Mesenchymal stem cell (in vitro differentiated cells and primary cell): ENCODE results near the gene NUDT8.

ENCODE experiments used
- DNase-seq: peaks from one replicate; pipeline ENCODE4 v3.0.0-alpha.2; 2013
- H2AFZ ChIP-seq: one replicate; pipeline ENCODE4 v1.6.1; 2013; ENCODE audit warnings: low read depth, mild to moderate bottlenecking, control low read depth, inconsistent platforms, low read length, moderate library complexity
- H2AK5ac ChIP-seq: 2 replicates; pipeline ENCODE4 v1.6.1; 2013; ENCODE audit warnings: low read length, moderate library complexity, mild to moderate bottlenecking, inconsistent platforms; ENCODE audit not compliant: severe bottlenecking
- H2BK120ac ChIP-seq: one replicate; pipeline ENCODE4 v1.6.1; 2013; ENCODE audit warnings: low read depth, mild to moderate bottlenecking, inconsistent platforms, low read length, moderate library complexity
- H2BK12ac ChIP-seq, 2 experiments: one replicate each; pipeline ENCODE4 v1.6.1; 2013; ENCODE audit warnings: inconsistent platforms in 2 of 2, low read length in 2 of 2, mild to moderate bottlenecking in 2 of 2, moderate library complexity in 2 of 2, control low read depth in 1 of 2
- H2BK15ac ChIP-seq: one replicate; pipeline ENCODE4 v1.6.1; 2013; ENCODE audit warnings: mild to moderate bottlenecking, low read depth, inconsistent platforms; ENCODE audit not compliant: poor library complexity, severe bottlenecking
- H2BK5ac ChIP-seq: 2 replicates; pipeline ENCODE4 v1.6.1; 2013; ENCODE audit warnings: low read depth, mild to moderate bottlenecking, low read length, control low read depth, inconsistent platforms; ENCODE audit not compliant: poor library complexity, severe bottlenecking
- H3K14ac ChIP-seq, 2 experiments: one replicate each; pipeline ENCODE4 v1.6.1; 2013; ENCODE audit warnings: inconsistent platforms in 2 of 2, low read length in 2 of 2, control low read depth in 1 of 2, mild to moderate bottlenecking in 1 of 2, moderate library complexity in 1 of 2
- H3K18ac ChIP-seq, 2 experiments: one replicate each; pipeline ENCODE4 v1.6.1; 2013; ENCODE audit warnings: inconsistent platforms in 2 of 2, low read length in 2 of 2, control low read depth in 1 of 2, low read depth in 1 of 2, mild to moderate bottlenecking in 1 of 2
- H3K23ac ChIP-seq, 2 experiments: one replicate each; pipeline ENCODE4 v1.6.1; 2013; ENCODE audit warnings: inconsistent platforms in 2 of 2, low read length in 2 of 2, mild to moderate bottlenecking in 2 of 2, moderate library complexity in 2 of 2, control low read depth in 1 of 2
- H3K27ac ChIP-seq: 2 replicates; pipeline ENCODE4 v1.5.1; 2013; ENCODE audit warnings: mild to moderate bottlenecking, moderate library complexity, low read length, control low read depth, inconsistent platforms; ENCODE audit not compliant: poor library complexity, severe bottlenecking
- H3K27me3 ChIP-seq, 2 experiments: 2 replicates each; pipeline versions ENCODE4 v1.6.1 to v1.7.0; 2013; ENCODE audit warnings: low read length in 2 of 2, mild to moderate bottlenecking in 2 of 2, moderate library complexity in 2 of 2, control low read depth in 1 of 2, inconsistent platforms in 1 of 2; ENCODE audit not compliant: control insufficient read depth in 1 of 2, insufficient read depth in 1 of 2
- H3K36me3 ChIP-seq, 2 experiments: 2 replicates each; pipeline versions ENCODE4 v1.6.1 to v1.7.0; 2013; ENCODE audit warnings: low read length in 2 of 2, control low read depth in 1 of 2, inconsistent platforms in 1 of 2, low read depth in 1 of 2, mild to moderate bottlenecking in 1 of 2; ENCODE audit not compliant: insufficient read depth in 2 of 2, control insufficient read depth in 1 of 2
- H3K4ac ChIP-seq, 2 experiments: one replicate each; pipeline ENCODE4 v1.6.1; 2013; ENCODE audit warnings: inconsistent platforms in 2 of 2, low read length in 2 of 2, mild to moderate bottlenecking in 2 of 2, moderate library complexity in 2 of 2, control low read depth in 1 of 2, low read depth in 1 of 2
- H3K4me1 ChIP-seq: 2 replicates; pipeline ENCODE4 v1.6.1; 2013; ENCODE audit warnings: low read depth, low read length, control low read depth; ENCODE audit not compliant: control insufficient read depth, insufficient read depth
- H3K4me2 ChIP-seq: 2 replicates; pipeline ENCODE4 v1.6.1; 2013; ENCODE audit warnings: low read length, mild to moderate bottlenecking, inconsistent platforms; ENCODE audit not compliant: poor library complexity, severe bottlenecking
- H3K4me3 ChIP-seq, 2 experiments: 2 replicates each; pipeline versions ENCODE4 v1.5.1 to v1.7.0; 2013; ENCODE audit warnings: low read length in 2 of 2, mild to moderate bottlenecking in 2 of 2, control low read depth in 1 of 2, low read depth in 1 of 2; ENCODE audit not compliant: insufficient read depth in 1 of 2
- H3K79me1 ChIP-seq: replicated peaks from 2 replicates; pipeline ENCODE4 v1.6.1; 2013; ENCODE audit warnings: mild to moderate bottlenecking, control low read depth, low read length, inconsistent platforms; ENCODE audit not compliant: poor library complexity, severe bottlenecking
- H3K9ac ChIP-seq: 2 replicates; pipeline ENCODE4 v1.7.0; 2013; ENCODE audit warnings: mild to moderate bottlenecking, low read length, moderate library complexity
- H3K9me3 ChIP-seq: 2 replicates; pipeline ENCODE4 v1.7.0; 2013; ENCODE audit warnings: mild to moderate bottlenecking, low read length; ENCODE audit not compliant: control insufficient read depth
- H4K8ac ChIP-seq: one replicate; pipeline ENCODE4 v1.6.1; 2013; ENCODE audit warnings: inconsistent platforms, mild to moderate bottlenecking, low read length, moderate library complexity
- H4K91ac ChIP-seq: one replicate; pipeline ENCODE4 v1.6.1; 2013; ENCODE audit warnings: mild to moderate bottlenecking, low read length, inconsistent platforms
- WGBS: methylation state at CpG from one replicate; pipeline ENCODE4 v1.1.7; 2013; ENCODE audit warnings: mixed read lengths; 5-methylcytosine and 5-hydroxymethylcytosine counted together

NUDT8 gene

DNA sequence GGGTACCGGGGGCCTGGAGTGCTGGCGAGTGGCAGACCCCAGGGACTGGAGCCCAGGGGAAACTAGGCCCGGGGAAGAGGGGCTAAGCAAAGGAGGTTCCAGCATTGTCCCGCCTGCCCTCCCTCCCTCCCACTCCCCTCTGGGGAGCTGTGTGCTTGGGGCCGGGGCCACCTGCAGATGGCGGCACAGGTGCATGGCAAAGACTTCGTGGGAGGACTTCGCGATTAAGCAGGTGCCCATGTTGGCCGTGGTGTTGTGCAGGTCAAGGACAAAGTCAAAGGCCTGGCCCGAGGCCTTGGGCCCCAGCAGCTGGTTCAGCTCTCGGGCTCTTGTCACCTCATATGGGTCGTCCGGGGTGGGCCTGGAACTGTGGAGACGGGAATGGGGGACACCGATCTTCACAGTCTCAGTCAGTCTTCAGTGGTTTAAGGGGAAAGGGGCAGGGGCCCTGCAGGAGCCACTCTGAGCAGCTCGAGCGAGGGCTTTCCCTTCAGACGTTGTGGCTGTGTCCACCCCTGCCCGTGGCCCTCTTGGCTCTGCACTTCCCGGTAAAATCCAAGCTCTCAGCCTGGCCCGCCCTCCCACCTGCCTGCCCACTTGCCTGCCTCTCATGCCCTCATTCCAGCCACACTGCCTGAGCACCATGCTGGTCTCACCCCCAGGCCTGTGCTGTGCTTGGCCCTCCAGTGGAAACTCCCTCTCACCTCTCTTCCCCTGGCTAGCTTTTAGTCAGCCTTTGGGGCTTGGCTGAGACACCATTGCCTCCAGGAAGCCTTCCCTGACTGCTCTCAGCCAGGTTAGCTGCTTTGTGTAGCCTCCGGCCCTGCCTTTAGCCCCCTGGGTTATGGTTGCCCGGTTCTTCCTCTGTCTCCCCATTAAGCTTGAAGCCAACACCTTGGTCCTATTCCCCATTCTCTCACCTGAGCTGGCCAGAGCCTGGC is 16.1 kb upstream of the NUDT8 start:
- H3K36me3 ChIP-seq, result no peaks in the 10 kb centered on the region
- H2AFZ ChIP-seq, result no peak overlapping the region
- no peak overlapping the region for H4K8ac ChIP-seq
- 83% methylated on average over 19 of the region's 24 CpGs for WGBS
- H3K27me3 ChIP-seq, result peaks cover 8 to 61% of the 10 kb centered on the region in 2 experiments
- H3K23ac ChIP-seq, result no peak overlapping the region
- no peak for DNase-seq
- H4K91ac ChIP-seq, result no peak overlapping the region
- no peak overlapping the region for H3K9ac ChIP-seq
- H3K79me1 ChIP-seq, result no peaks in the 10 kb centered on the region
- no peak overlapping the region for H2BK5ac ChIP-seq
- no peak overlapping the region for H3K18ac ChIP-seq
- no peak overlapping the region for H3K4me2 ChIP-seq
- no peak overlapping the region for H2BK120ac ChIP-seq
- peaks cover 3% of the 10 kb centered on the region for H3K4me1 ChIP-seq
- H2AK5ac ChIP-seq, result no peak overlapping the region
- no peak overlapping the region for H3K27ac ChIP-seq
- no peak overlapping the region for H3K14ac ChIP-seq
- H2BK12ac ChIP-seq, result no peak overlapping the region
- no peak overlapping the region for H3K4me3 ChIP-seq
- H3K9me3 ChIP-seq, result no peaks in the 10 kb centered on the region
- no peak overlapping the region for H2BK15ac ChIP-seq
- no peak overlapping the region for H3K4ac ChIP-seq

DNA sequence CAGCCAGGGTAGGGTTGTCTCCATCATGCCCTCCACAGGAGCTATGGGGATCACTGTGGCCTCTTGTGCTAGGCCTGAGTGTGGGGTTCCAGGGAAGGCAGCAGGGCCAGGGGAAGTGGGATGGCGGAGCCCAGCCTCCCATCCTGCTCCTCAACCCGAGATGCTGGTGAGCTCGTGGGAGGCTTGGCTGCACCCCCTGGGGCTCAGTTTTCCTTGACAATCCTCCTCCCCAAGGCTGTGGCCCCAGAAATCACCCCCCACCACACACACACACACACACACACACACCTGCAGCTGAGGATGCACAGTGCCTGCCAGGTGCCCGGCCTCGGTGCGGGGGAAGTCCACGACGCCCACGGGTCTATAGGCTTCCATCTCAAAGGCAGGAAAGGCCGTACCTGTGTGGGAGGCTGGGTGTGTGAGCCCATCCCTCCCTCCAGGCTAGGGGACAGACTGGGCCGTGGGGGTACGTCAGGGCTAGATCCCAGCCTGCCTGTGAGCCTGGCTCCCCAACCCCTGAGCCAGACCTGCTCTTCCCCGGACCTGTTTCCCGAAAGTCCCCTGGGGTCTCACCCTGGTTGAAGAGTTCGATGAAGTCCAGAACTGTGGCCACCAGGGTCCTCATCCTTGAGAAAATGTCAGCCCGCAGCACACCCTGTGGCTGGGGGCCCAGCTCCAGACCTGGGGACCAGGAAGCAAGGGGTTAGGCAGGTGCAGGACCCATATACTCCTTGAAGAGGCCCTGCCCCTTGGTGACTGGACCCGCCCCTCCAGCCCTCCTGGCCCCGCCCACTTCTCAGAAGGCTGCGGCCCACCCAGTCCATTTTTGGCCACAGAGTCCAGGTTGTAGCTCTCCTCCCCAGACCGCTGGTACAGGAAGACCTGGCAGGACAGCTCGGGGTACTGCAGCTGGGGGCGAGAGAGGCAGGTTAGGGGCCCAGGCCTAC is 15.0 kb upstream of the NUDT8 start:
- Histone ChIP-seq H3K9me3 (no peaks in the 10 kb centered on the region), H2BK15ac (no peak overlapping the region), H2BK5ac (no peak overlapping the region), H3K27ac (no peak overlapping the region), H3K79me1 (no peaks in the 10 kb centered on the region), H3K4me3 (no peak overlapping the region), H3K36me3 (no peaks in the 10 kb centered on the region), H4K91ac (no peak overlapping the region), H3K4ac (no peak overlapping the region), H4K8ac (no peak overlapping the region), H2BK120ac (no peak overlapping the region), H3K27me3 (peaks cover 17 to 63% of the 10 kb centered on the region in 2 experiments), H3K18ac (no peak overlapping the region), H2AK5ac (no peak overlapping the region), H2BK12ac (no peak overlapping the region), H3K9ac (no peak overlapping the region), H3K14ac (no peak overlapping the region), H2AFZ (no peak overlapping the region), H3K23ac (no peak overlapping the region), H3K4me1 (peaks cover 3% of the 10 kb centered on the region), H3K4me2 (no peak overlapping the region)
- WGBS, result 87% methylated on average over 22 of the region's 22 CpGs
- no peak for DNase-seq

DNA sequence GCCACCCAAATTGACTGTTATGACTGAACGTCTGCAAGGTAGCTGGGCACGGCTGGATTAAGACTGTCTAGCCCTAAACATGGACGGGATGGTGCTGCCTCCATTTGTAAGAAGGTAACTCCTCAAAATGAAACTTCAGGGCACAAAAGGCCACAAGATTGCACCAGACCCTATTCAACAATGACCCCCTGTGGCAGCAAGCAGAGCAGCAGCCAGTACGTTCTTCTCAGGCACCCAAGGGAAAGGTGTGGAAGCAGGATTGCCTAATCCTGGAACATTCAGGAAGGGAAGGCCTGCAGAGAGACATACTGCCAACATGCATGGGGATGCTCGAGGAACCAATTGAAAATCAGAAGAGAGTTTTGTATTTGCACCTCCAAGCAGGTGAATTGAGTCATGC is 14.3 kb upstream of the NUDT8 start:
- no peak overlapping the region for H4K91ac ChIP-seq
- no peak overlapping the region for H2BK5ac ChIP-seq
- H3K4me3 ChIP-seq, result no peak overlapping the region
- no peak overlapping the region for H2AK5ac ChIP-seq
- no peak overlapping the region for H4K8ac ChIP-seq
- peaks cover 17 to 69% of the 10 kb centered on the region in 2 experiments for H3K27me3 ChIP-seq
- H3K9me3 ChIP-seq, result no peaks in the 10 kb centered on the region
- WGBS, result 77% methylated on average over 5 of the region's 5 CpGs
- no peak overlapping the region for H3K23ac ChIP-seq
- no peak overlapping the region for H3K27ac ChIP-seq
- no peak overlapping the region for H2BK120ac ChIP-seq
- no peaks in the 10 kb centered on the region for H3K79me1 ChIP-seq
- H2BK12ac ChIP-seq, result no peak overlapping the region
- no peak overlapping the region for H3K14ac ChIP-seq
- H3K36me3 ChIP-seq, result no peaks in the 10 kb centered on the region
- no peak overlapping the region for H3K4me2 ChIP-seq
- no peak overlapping the region for H3K4ac ChIP-seq
- DNase-seq, result no peak
- H3K18ac ChIP-seq, result no peak overlapping the region
- H3K4me1 ChIP-seq, result no peaks in the 10 kb centered on the region
- no peak overlapping the region for H2AFZ ChIP-seq
- no peak overlapping the region for H2BK15ac ChIP-seq
- H3K9ac ChIP-seq, result no peak overlapping the region
